ENCODE data around the gene SFXN2. TPM values are rescaled to one million over a fixed set of nuclear protein-coding genes. Genes with fewer than 3 reads are reported as not detected.
"Not testable (repeated sequence)": the region's sequence is repeated elsewhere in the genome, so short reads cannot be mapped to it uniquely, and the experiment has no call there.

Gene SFXN2
- total RNA-seq, 2 experiments from 2014 or later = 22.1 to 30.1 TPM

DNA sequence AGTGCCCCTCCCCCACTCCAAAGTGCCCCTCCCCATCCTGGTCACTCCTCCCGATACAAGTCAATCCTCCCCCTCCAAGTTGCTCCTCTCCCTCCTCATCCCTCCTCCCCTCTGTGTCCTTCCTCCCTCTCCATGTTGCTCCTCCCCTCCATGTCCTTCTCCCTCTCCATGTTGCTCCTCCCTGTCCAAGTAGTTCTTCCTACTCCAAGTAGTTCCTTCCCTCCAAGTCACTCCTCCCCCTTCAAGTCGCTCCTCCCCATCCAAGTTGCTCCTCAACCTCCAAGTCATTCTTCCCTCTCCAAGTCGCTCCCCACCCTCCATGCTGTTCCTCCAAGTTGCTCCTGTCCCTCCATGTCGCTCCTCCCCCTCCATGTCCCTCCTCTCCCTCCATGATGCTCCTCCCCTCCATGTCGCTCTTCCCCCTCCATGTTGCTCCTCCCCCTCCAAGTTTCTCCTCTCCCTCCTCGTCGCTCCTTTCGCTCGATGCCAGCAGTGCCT lies 20.7 kb downstream of the SFXN2 start:
- DNase-seq (no peak), ATAC-seq (no peak)
- no peaks in the 10 kb centered on the region for H3K4me1 Mint-ChIP-seq
- H3K27ac Mint-ChIP-seq = no peak overlapping the region
- no peaks in the 10 kb centered on the region for H3K9me3 Mint-ChIP-seq (ENCODE audit: low read depth)
- CTCF ChIA-PET = interaction anchor here (1.2 to 1.9 kb wide), 3 partner anchors 9 to 21 kb away, joined by 3 to 6 read pairs (median 4); partner anchors contain the start of genes ARL3, SFXN2 and WBP1L
- H3K27me3 Mint-ChIP-seq = no peaks in the 10 kb centered on the region
- H3K36me3 Mint-ChIP-seq = peaks cover 13% of the 10 kb centered on the region
- H3K4me3 Mint-ChIP-seq = no peak overlapping the region

DNA sequence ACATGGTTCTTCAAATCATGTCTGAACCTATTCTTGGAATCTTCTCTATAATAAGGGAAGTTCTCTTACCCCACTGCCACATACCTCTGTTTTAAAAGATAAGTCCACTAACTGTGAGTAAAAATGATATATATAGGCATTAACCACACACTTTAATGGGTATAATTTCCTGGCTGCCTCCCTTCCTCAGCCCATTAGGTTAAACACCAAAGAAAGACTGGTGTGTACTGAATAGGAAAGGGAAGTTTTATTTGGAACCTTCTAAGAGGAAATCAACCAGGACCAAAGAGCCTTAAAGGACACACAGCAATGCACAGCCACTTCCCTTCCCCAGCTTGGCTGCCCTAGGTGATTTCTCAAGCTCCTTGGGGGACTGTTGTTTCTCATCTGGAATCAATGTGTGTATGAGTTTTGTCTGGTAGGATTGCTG lies 24.3 kb downstream of the SFXN2 start:
- H3K9me3 Mint-ChIP-seq (ENCODE audit: low read depth) = no peaks in the 10 kb centered on the region
- peaks cover 12% of the 10 kb centered on the region for H3K4me1 Mint-ChIP-seq
- ATAC-seq = no peak
- CTCF ChIA-PET = interaction anchor here (1.0 to 1.3 kb wide), 2 partner anchors 12 to 174 kb away, joined by 3 to 4 read pairs; no protein-coding TSS in a partner anchor
- H3K27me3 Mint-ChIP-seq = no peaks in the 10 kb centered on the region
- H3K27ac Mint-ChIP-seq = no peak overlapping the region
- H3K4me3 Mint-ChIP-seq = no peak overlapping the region
- DNase-seq = no peak
- peaks cover 10% of the 10 kb centered on the region for H3K36me3 Mint-ChIP-seq

DNA sequence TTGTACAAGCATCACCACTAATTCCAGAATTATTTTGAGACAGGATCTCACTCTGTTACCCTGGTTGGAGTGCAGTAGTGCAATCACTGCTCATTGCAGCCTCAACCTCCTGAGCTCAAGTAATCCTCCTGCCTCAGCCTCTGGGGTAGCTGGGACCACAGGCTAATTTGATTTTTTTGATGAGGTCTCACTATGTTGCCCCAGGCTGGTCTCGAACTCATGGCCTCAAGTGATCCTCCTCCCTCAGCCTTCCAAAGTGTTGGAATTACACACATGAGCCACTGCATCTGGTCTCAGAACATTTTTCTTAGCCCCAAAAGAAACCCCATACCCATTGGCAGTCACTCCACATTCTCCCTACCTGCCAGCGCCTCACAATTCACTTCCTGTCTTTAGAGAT lies 25.8 kb downstream of the SFXN2 start:
- no peak overlapping the region for H3K27ac Mint-ChIP-seq
- H3K9me3 Mint-ChIP-seq (ENCODE audit: low read depth) = no peaks in the 10 kb centered on the region
- CTCF ChIA-PET = interaction anchor here (0.8 kb wide), 1 partner anchor 10 kb away, joined by 3 read pairs; no protein-coding TSS in a partner anchor
- H3K4me1 Mint-ChIP-seq = peaks cover 24% of the 10 kb centered on the region
- ATAC-seq = no peak
- H3K4me3 Mint-ChIP-seq = no peak overlapping the region
- no peak for DNase-seq
- no peaks in the 10 kb centered on the region for H3K27me3 Mint-ChIP-seq
- H3K36me3 Mint-ChIP-seq = peaks cover 8% of the 10 kb centered on the region

DNA sequence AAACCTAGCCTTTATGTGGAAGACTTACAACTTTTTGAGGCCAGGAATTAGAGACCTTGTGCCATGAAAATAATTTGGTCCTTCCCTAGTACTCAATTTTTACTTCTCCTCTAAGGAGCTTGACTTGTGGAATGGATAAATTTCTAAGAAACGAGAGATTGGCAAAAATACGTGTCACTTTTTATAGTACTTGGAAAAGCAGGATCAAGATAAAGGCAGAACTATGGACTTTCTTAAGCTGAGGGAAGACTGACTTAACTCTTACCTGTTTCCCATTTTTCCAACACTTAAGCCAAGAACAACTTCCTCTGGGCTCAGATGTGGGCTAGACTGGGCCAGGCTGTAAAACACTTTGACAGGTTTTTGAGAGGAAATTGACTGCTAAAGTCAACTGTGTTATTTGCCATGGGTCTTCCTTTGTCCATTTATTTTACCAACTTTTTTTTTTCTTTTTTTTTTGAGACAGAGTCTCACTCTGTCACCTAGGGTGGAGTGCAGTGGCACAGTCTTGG lies 27.3 kb downstream of the SFXN2 start:
- H3K36me3 Mint-ChIP-seq = peaks cover 6% of the 10 kb centered on the region
- no peak overlapping the region for H3K4me3 Mint-ChIP-seq
- no peaks in the 10 kb centered on the region for H3K27me3 Mint-ChIP-seq
- H3K27ac Mint-ChIP-seq = no peak overlapping the region
- CTCF ChIA-PET = interaction anchor here (2.0 kb wide), 1 partner anchor 176 kb away, joined by 4 read pairs; the partner anchor contains the start of gene CNNM2
- H3K4me1 Mint-ChIP-seq = peaks cover 36% of the 10 kb centered on the region
- H3K9me3 Mint-ChIP-seq (ENCODE audit: low read depth) = no peaks in the 10 kb centered on the region
- ATAC-seq = no peak
- DNase-seq = no peak

DNA sequence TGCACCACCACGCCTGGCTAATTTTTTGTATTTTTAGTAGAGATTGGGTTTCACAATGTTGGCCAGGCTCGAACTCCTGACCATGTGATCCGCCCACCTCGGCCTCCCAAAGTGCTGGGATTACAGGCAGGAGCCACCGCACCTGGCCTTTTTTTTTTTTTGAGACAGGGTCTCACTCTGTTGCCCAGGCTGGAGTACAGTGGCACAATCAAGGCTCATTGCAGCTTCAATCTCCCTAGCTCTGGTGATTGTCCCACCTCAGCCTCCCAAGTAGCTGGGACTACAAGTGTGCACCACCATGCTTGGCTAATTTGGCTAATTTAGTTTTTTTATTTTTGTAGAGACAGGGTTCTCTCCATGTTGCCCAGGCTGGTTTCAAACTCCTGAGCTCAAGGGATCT lies 27.9 kb downstream of the SFXN2 start:
- not testable (repeated sequence) for H3K27me3 Mint-ChIP-seq; H3K4me3 Mint-ChIP-seq; ATAC-seq; H3K36me3 Mint-ChIP-seq; DNase-seq; H3K27ac Mint-ChIP-seq; H3K9me3 Mint-ChIP-seq (ENCODE audit: low read depth)
- CTCF ChIA-PET = interaction anchor here (0.5 to 2.5 kb wide), 3 partner anchors 25 to 175 kb away, joined by 3 to 17 read pairs (median 4); partner anchors contain the start of genes ARL3, CNNM2 and SFXN2
- H3K4me1 Mint-ChIP-seq = peaks cover 38% of the 10 kb centered on the region

DNA sequence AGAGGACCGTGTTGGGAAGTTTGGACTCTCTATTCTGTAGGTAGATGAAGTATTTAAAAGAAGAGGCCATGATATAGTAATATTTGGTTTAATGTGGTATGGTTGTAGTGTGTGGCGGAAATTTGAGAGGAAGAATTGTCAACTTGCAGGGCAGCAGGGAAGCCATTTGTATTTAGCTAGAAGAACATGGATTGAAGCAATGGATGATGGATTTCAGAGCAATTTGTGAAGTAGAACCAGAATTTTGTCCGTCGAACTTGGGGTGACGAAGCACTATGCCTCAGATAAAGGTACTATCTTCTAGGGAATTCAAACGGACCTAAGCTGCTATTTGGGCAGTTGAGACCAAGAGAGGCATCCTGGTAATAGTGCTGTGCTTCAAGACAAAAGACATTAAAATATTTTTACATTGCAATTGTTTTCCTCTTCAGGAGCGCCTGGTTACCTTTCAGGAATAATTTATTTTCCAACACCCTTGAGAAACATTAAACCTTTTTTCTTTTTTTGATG lies 28.7 kb downstream of the SFXN2 start:
- H3K4me1 Mint-ChIP-seq = peaks cover 38% of the 10 kb centered on the region
- H3K9me3 Mint-ChIP-seq (ENCODE audit: low read depth) = no peaks in the 10 kb centered on the region
- no peaks in the 10 kb centered on the region for H3K27me3 Mint-ChIP-seq
- peak overlapping the region; percentile 90 for H3K27ac Mint-ChIP-seq
- H3K36me3 Mint-ChIP-seq = peaks cover 2% of the 10 kb centered on the region
- H3K4me3 Mint-ChIP-seq = peak overlapping the region; percentile 96
- no peak for DNase-seq
- CTCF ChIA-PET = interaction anchor here (0.9 to 3.2 kb wide), 8 partner anchors 9 to 79 kb away, joined by 3 to 17 read pairs (median 5); partner anchors contain the start of genes ARL3 and SFXN2
- ATAC-seq = peak; percentile 2

DNA sequence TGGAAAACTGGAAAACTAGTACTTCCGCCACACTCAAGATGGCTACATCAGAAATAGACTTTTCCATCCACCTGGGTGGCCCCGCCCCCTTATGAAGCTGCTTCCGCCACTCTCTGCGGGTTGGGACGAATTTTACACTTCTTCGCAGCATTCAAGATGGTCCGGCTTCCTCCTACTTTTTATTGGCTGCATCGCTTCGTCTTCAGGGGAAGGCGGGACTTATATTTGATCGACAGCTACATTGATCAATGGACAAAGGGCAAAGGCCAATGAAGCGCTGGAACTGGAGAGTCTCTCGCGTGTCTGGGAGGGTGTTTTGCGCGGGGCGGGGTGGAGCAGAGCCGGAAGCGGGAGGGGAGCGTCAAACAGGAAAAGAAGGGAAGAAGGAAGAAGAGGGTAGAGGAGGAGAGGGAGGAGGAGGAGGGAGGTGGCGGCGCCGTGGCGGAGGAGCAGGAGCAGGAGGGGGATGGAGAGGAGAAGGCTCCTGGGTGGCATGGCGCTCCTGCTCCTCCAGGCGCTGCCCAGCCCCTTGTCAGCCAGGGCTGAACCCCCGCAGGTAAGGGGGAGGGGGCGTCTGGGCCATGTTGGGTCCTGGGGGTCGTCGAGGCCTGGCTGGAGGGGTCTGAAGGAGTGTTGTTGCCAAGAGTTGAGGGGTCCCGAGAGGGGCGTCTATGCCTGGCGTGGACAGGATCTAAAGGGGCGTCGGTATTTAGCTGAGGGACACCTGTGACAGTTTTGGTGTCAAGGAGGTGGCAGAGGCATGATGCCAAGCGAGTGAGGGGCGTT lies 29.3 kb downstream of the SFXN2 start, which contains the start of gene WBP1L:
WBP1L (plus strand) TSS at position 361 of the 786 bp plus-strand sequence; CDS start at position 467, 106 bp downstream.
- peak; percentile 97 for DNase-seq
- Mint-ChIP-seq H3K27me3 (no peaks in the 10 kb centered on the region), H3K36me3 (peaks cover 7% of the 10 kb centered on the region), H3K9me3 (ENCODE audit: low read depth) (no peaks in the 10 kb centered on the region), H3K4me3 (peak within 1 kb of the TSS; percentile 96), H3K27ac (peak within 1 kb of the TSS; percentile 90), H3K4me1 (peaks cover 44% of the 10 kb centered on the region)
- CTCF ChIA-PET = interaction anchor here (0.9 to 3.2 kb wide), 11 partner anchors 9 to 590 kb away, joined by 3 to 17 read pairs (median 4); partner anchors contain the start of genes ARL3, SFXN2 and SUFU
- ATAC-seq = peak; percentile 97

DNA sequence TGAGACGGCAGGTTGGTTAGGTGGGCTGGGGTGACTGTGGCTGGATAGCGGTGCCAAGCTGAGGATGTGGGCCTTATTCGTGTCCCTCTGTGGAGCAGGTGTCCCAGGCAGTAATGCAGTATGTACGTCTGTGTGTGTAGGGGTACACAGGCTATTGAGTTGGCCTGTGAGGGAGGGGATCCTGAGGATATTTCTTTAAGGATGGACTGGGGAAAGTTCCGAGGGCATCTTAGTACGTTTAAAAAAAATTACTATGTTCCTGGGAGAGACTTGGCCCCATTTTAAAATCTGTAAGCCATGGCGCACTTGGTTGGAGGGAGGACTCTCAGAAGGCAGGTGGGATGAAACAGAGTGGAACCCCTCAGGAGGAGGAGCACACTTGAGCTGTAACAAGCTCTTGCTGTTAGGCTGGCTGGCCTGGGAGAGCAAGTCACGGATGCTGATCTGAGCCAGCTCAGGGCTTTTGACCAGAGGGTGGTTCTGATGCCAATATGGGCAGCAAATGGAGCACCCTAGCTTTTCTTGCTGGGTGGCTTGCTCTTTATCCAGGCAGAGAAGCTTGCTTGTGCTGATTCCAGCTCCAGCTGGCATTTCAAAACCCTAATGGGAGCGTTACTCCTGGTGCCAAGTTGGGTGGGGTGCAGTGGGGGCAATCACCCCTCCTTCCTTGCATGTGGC lies 30.1 kb downstream of the SFXN2 start:
- H3K9me3 Mint-ChIP-seq (ENCODE audit: low read depth) = no peaks in the 10 kb centered on the region
- peaks cover 9% of the 10 kb centered on the region for H3K36me3 Mint-ChIP-seq
- ATAC-seq (peak; percentile 21), DNase-seq (peak; percentile 45)
- CTCF ChIA-PET = interaction anchor here (1.0 to 3.2 kb wide), 9 partner anchors 8 to 590 kb away, joined by 3 to 17 read pairs (median 4); partner anchors contain the start of genes ARL3, SFXN2 and SUFU
- peaks cover 45% of the 10 kb centered on the region for H3K4me1 Mint-ChIP-seq
- peak overlapping the region; percentile 90 for H3K27ac Mint-ChIP-seq
- H3K4me3 Mint-ChIP-seq = peak overlapping the region; percentile 96
- no peaks in the 10 kb centered on the region for H3K27me3 Mint-ChIP-seq

DNA sequence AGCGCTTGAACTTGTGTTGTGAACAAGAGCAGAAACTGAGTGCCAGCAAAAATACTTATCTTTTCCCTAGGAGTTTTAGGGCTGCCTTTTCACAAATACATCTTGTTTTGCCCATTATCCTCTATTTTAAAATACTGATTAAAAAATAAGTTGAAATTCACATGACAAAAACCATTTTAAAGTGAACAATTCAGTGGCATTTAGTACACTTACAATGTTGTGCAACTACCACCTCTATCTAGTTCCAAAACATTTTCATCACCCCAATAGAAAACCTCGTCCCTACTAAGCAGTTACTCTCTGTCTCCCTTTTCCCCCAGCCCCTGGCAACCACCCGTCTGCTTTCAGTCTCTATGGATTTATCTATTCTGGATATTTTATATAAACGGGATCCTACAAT lies 30.7 kb downstream of the SFXN2 start:
- H3K9me3 Mint-ChIP-seq (ENCODE audit: low read depth) = no peaks in the 10 kb centered on the region
- DNase-seq (no peak), ATAC-seq (no peak)
- no peak overlapping the region for H3K27ac Mint-ChIP-seq
- CTCF ChIA-PET = interaction anchor here (1.8 to 3.2 kb wide), 3 partner anchors 8 to 35 kb away, joined by 4 to 14 read pairs (median 13); no protein-coding TSS in a partner anchor
- peaks cover 45% of the 10 kb centered on the region for H3K4me1 Mint-ChIP-seq
- peak overlapping the region; percentile 96 for H3K4me3 Mint-ChIP-seq
- H3K27me3 Mint-ChIP-seq = no peaks in the 10 kb centered on the region
- H3K36me3 Mint-ChIP-seq = peaks cover 9% of the 10 kb centered on the region

DNA sequence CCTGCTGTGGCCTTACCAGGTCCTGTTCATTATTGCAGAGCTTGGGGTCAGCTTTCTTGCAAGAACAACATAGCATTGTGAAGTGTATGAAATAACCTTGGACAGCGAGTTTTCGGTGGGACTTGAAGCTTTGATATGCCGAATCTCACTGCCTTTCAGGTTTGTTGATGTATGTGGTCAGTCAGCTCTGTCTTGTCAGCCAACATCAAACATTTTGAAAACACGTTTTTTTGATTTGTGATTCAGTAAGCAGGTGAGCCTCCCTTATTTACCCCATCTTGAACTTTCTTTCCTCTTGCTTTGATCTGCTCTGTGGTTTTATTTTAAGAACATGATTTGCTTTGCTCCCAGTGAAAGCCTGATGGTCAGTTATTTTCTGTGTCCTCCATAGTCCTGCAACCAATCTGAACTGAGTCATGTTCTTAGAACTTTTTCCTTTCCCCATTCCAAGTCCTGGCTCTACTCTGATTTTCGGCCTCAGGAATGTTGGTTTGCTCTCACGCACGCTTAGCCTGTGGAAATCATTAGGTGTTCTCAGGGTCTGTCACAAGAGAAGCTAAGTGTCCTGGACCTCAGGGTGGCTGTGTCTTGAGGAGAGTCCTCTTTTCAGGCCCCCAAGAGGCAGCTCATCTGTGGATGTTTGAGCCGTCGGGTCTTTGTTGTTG lies 38.0 kb downstream of the SFXN2 start:
- Mint-ChIP-seq H3K27ac (no peak overlapping the region), H3K4me3 (no peak overlapping the region), H3K36me3 (peaks cover 9% of the 10 kb centered on the region), H3K9me3 (ENCODE audit: low read depth) (no peaks in the 10 kb centered on the region), H3K4me1 (peaks cover 27% of the 10 kb centered on the region), H3K27me3 (no peaks in the 10 kb centered on the region)
- CTCF ChIA-PET = interaction anchor here (1.0 to 2.4 kb wide), 5 partner anchors 8 to 149 kb away, joined by 3 to 13 read pairs (median 3); partner anchors contain the start of gene WBP1L
- DNase-seq (no peak), ATAC-seq (no peak)

DNA sequence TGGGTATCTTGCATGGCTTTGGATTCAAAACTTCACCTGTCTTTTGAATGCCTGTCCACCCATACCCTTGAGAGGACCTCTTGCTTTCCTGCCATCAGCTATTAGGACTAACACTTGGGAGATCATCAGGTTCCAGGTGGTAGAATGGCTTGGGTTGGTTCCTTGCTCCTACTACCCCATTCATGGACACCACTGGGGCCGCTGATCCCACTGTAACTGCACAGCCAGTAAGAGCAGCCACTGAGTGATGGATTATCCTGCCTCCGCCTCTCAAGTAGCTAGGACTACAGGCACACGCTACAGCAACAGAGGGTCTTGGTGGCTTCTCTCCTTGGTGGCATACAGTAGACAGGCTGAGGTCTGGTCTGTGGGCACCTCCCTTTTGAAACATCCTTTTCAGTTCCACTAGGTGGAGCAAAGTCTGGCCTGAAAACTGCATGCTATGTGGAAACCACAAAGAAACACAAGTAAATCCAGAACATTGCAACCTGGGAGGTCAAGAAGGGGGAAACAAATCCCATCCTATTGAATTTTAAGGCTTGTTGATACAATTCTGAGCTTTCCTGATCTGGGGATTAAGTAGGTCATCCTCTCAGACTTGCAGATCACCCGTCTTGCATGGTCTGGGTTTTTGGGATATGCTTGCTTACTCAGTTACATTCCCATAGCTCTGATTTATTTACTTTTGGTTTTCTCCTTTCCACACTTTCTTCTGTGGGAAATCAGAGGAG lies 38.7 kb downstream of the SFXN2 start:
- H3K4me1 Mint-ChIP-seq = peaks cover 27% of the 10 kb centered on the region
- H3K9me3 Mint-ChIP-seq (ENCODE audit: low read depth) = no peaks in the 10 kb centered on the region
- peak; percentile 53 for ATAC-seq
- H3K4me3 Mint-ChIP-seq = no peak overlapping the region
- H3K27ac Mint-ChIP-seq = no peak overlapping the region
- CTCF ChIA-PET = interaction anchor here (0.8 to 2.4 kb wide), 8 partner anchors 9 to 559 kb away, joined by 3 to 13 read pairs (median 4); partner anchors contain the start of gene WBP1L
- DNase-seq = no peak
- H3K27me3 Mint-ChIP-seq = no peaks in the 10 kb centered on the region
- peaks cover 9% of the 10 kb centered on the region for H3K36me3 Mint-ChIP-seq

Measured in activated CD8-positive, alpha-beta memory T cell treated with anti-CD3 and anti-CD28 coated beads, Interleukin-2, amount 10 ng/mL, durations not matched to agents 7 days and 5 days (primary cell).